Sigmoid colon (tissue), 7 donors: ENCODE data around the gene SLC35E4. TPM values are rescaled to one million over a fixed set of nuclear protein-coding genes. Genes with fewer than 3 reads are reported as not detected.

ENCODE experiments used
- DNase-seq: peaks from one replicate; pipeline ENCODE4 v3.0.0-alpha.2; 2019
- H3K27ac ChIP-seq, 4 donors: fragments of 200-600 bp; sonication (generic); one replicate each; pipeline ENCODE4 v1.5.1; 2016 to 2019; ENCODE audit warnings: mild to moderate bottlenecking in 1 of 4
- H3K27me3 ChIP-seq, 3 donors: fragments of 200-600 bp; sonication (generic); one replicate each; pipeline ENCODE4 v1.5.1; 2019; ENCODE audit warnings: mild to moderate bottlenecking in 1 of 3
- H3K36me3 ChIP-seq, 4 donors: fragments of 200-600 bp; sonication (generic); one replicate each; pipeline ENCODE4 v1.5.1; 2016 to 2019
- H3K4me1 ChIP-seq, 4 donors: fragments of 200-600 bp; sonication (generic); one replicate each; pipeline ENCODE4 v1.5.1; 2017 to 2019
- H3K4me3 ChIP-seq, 4 donors: fragments of 200-600 bp; sonication (generic); one replicate each; pipeline ENCODE4 v1.5.1; 2017 to 2019; ENCODE audit warnings: mild to moderate bottlenecking in 2 of 4, moderate library complexity in 1 of 4
- H3K9me3 ChIP-seq, 4 donors: fragments of 200-600 bp in 3 of 4; sonication (generic) in 3 of 4; one replicate each; pipeline versions ENCODE4 v1.5.1 to v1.6.1; 2013 to 2019
- CTCF ChIP-seq, 4 experiments: fragments of 450-650 bp in 3 of 4; fragments of 200-600 bp in 1 of 4; IDR thresholded peaks; one replicate each; pipeline ENCODE4 v1.5.1; 2016 to 2019; ENCODE audit warnings: antibody characterized with exemption in 4 of 4, mild to moderate bottlenecking in 3 of 4, moderate library complexity in 2 of 4
- EP300 ChIP-seq, 4 donors: sonication (generic); formaldehyde crosslinking; IDR thresholded peaks; one replicate each; pipeline ENCODE4 v1.6.1; 2017; ENCODE audit warnings: antibody characterized with exemption in 4 of 4
- POLR2A ChIP-seq, 2 donors: fragments of 450-650 bp; IDR thresholded peaks; one replicate each; pipeline ENCODE4 v1.6.1; 2016; ENCODE audit warnings: antibody characterized with exemption in 2 of 2, mild to moderate bottlenecking in 2 of 2, moderate library complexity in 2 of 2
- POLR2AphosphoS5 ChIP-seq, 4 donors: sonication (generic); formaldehyde crosslinking; IDR thresholded peaks; one replicate each; pipeline ENCODE4 v1.6.1; 2017; ENCODE audit warnings: antibody characterized with exemption in 4 of 4
- WGBS, 2 donors: extraction: QIAGEN DNeasy Blood & Tissue Kit; methylation state at CpG; one replicate each; pipeline ENCODE4 v1.1.7; 2013; 5-methylcytosine and 5-hydroxymethylcytosine counted together
- intact Hi-C: fragments of 100-400 bp; cut with DNase I; formaldehyde crosslinking; loops from one replicate; pipeline ENCODE4 v1.15.1; 2023
- polyA plus RNA-seq, 3 donors: library from polyadenylated mRNA; stranded (reverse); fragments of 200-250 nt; gene quantifications; one replicate each; pipeline ENCODE4 v1.2.3, GENCODE V29; 2013
- total RNA-seq, 4 donors: library from RNA; depleted of rRNA; stranded (reverse); fragments of >200 nt; gene quantifications; one replicate each; pipeline ENCODE4 v1.1.0, GENCODE V29; 2016
- donor health status: healthy with polysubstance abuse.
- donor health status: Bipolar disorder and iron deficiency.
- donor health status: healthy.

SLC35E4 gene
- total and polyA plus RNA-seq, 7 donors, result 1.2 to 7.7 (median 5.0) TPM

- Histone ChIP-seq H3K4me1 (peaks cover 0 to 14% (median 10%) of the 10 kb centered on the region in 4 donors), H3K27ac (no peak overlapping the region), H3K36me3 (no peaks in the 10 kb centered on the region), H3K9me3 (no peaks in the 10 kb centered on the region), H3K27me3 (no peaks in the 10 kb centered on the region), H3K4me3 (peak overlapping the region; percentile 55 to 74 (median 59))
- intact Hi-C loops, result loop anchor here (2.0 kb wide), 1 partner anchor 61 kb away; the partner anchor contains the start of gene SLC35E4
- DNase-seq, result no peak
- TF ChIP-seq POLR2A (IDR thresholded peaks at IDR 0.05), result no peak
- no peak for TF ChIP-seq EP300 (IDR thresholded peaks at IDR 0.05)
- TF ChIP-seq POLR2AphosphoS5 (IDR thresholded peaks at IDR 0.05), result no peak
- no peak for TF ChIP-seq CTCF (IDR thresholded peaks at IDR 0.05)
- 57 to 77% methylated on average over 15 of the region's 15 CpGs for WGBS, 2 donors
Measured at GRCh38 chr22:30695351-30695851, 59.8 kb downstream of the SLC35E4 start.

GRCh38 chr22:30695871-30696655 lies 60.5 kb downstream of the SLC35E4 start:
- Histone ChIP-seq H3K27me3 (no peaks in the 10 kb centered on the region), H3K9me3 (no peaks in the 10 kb centered on the region), H3K36me3 (no peaks in the 10 kb centered on the region), H3K4me1 (peaks cover 0 to 14% (median 10%) of the 10 kb centered on the region in 4 donors), H3K27ac (no peak overlapping the region), H3K4me3 (no peak overlapping the region)
- TF ChIP-seq EP300 (IDR thresholded peaks at IDR 0.05) (no peak), POLR2A (IDR thresholded peaks at IDR 0.05) (no peak), POLR2AphosphoS5 (IDR thresholded peaks at IDR 0.05) (no peak)
- intact Hi-C loops, result loop anchor here (2.0 kb wide), 1 partner anchor 61 kb away; the partner anchor contains the start of gene SLC35E4
- WGBS, 2 donors, result 85 to 93% methylated on average over 7 of the region's 7 CpGs
- DNase-seq, result no peak

Other genes starting within 250 kb of the SLC35E4 start
- 10 to 100 TPM; 12.2 to 21.6 (median 13.0) TPM for gene RNF215, start 248.4 kb upstream of the SLC35E4 start, total RNA-seq
- gene RNF215, start 248.4 kb upstream of the SLC35E4 start, polyA plus RNA-seq, result 1 to 10 TPM in 2 of 3 donors, under 1 TPM in 1; 0.92 to 7.1 (median 1.8) TPM
- gene SEC14L2, start 238.8 kb upstream of the SLC35E4 start, total RNA-seq, result 10 to 100 TPM in 2 of 4 donors, 1 to 10 TPM in 2; 4.7 to 12.1 (median 7.8) TPM
- gene SEC14L2, start 238.8 kb upstream of the SLC35E4 start, polyA plus RNA-seq, result 1 to 10 TPM; 2.4 to 6.3 (median 5.5) TPM
- gene MTFP1, start 210.0 kb upstream of the SLC35E4 start, total RNA-seq, result 1 to 10 TPM; 2.9 to 7.1 (median 4.8) TPM
- 10 to 100 TPM; 21.0 to 38.5 (median 31.2) TPM for gene MTFP1, start 210.0 kb upstream of the SLC35E4 start, polyA plus RNA-seq
- not detected for gene SEC14L3, start 163.8 kb upstream of the SLC35E4 start, total RNA-seq
- under 1 TPM in 1 of 3 donors, not detected in 2; 0.23 TPM for gene SEC14L3, start 163.8 kb upstream of the SLC35E4 start, polyA plus RNA-seq
- not detected for gene SEC14L4, start 130.1 kb upstream of the SLC35E4 start, total RNA-seq
- gene SEC14L4, start 130.1 kb upstream of the SLC35E4 start, polyA plus RNA-seq, result under 1 TPM in 1 of 3 donors, not detected in 2; 0.04 TPM
- gene SEC14L6, start 89.0 kb upstream of the SLC35E4 start, total RNA-seq, result 1 to 10 TPM in 1 of 4 donors, under 1 TPM in 2, not detected in 1; 0.41 to 4.3 (median 0.83) TPM
- under 1 TPM in 1 of 3 donors, not detected in 2; 0.10 TPM for gene SEC14L6, start 89.0 kb upstream of the SLC35E4 start, polyA plus RNA-seq
- gene GAL3ST1, start 61.1 kb upstream of the SLC35E4 start, total RNA-seq, result 1 to 10 TPM in 2 of 4 donors, under 1 TPM in 2; 0.68 to 2.8 (median 1.5) TPM
- 10 to 100 TPM in 1 of 3 donors, 1 to 10 TPM in 2; 3.6 to 10.2 (median 5.8) TPM for gene GAL3ST1, start 61.1 kb upstream of the SLC35E4 start, polyA plus RNA-seq
- gene PES1, start 43.9 kb upstream of the SLC35E4 start, total RNA-seq, result 10 to 100 TPM; 33.2 to 48.1 (median 43.1) TPM
- gene PES1, start 43.9 kb upstream of the SLC35E4 start, polyA plus RNA-seq, result 10 to 100 TPM; 25.0 to 64.8 (median 33.0) TPM
- gene TCN2, start 28.6 kb upstream of the SLC35E4 start, total RNA-seq, result 10 to 100 TPM; 23.5 to 45.7 (median 25.5) TPM
- 10 to 100 TPM in 2 of 3 donors, 1 to 10 TPM in 1; 8.4 to 28.7 (median 17.1) TPM for gene TCN2, start 28.6 kb upstream of the SLC35E4 start, polyA plus RNA-seq
- 1 to 10 TPM; 4.1 to 8.3 (median 4.2) TPM for gene DUSP18, start 32.1 kb downstream of the SLC35E4 start, total RNA-seq
- gene DUSP18, start 32.1 kb downstream of the SLC35E4 start, polyA plus RNA-seq, result 1 to 10 TPM; 2.4 to 7.0 (median 3.2) TPM
- gene OSBP2, start 59.1 kb downstream of the SLC35E4 start, total RNA-seq, result 1 to 10 TPM; 1.4 to 3.0 (median 2.1) TPM
- 1 to 10 TPM; 1.2 to 1.6 (median 1.5) TPM for gene OSBP2, start 59.1 kb downstream of the SLC35E4 start, polyA plus RNA-seq